HL-60 (cell line): ENCODE results near the gene LINGO3.

ENCODE experiments used
- CTCF ChIP-seq: IDR thresholded peaks from one replicate; pipeline ENCODE4 v1.5.1; 2011; ENCODE audit warnings: low read length, control low read depth, inconsistent platforms; ENCODE audit not compliant: insufficient read depth
- GABPA ChIP-seq: IDR thresholded peaks from 2 replicates; pipeline ENCODE4 v1.6.1; 2012; ENCODE audit warnings: low read depth

GRCh38 chr19:2351591-2351990 is 43.6 kb upstream of the LINGO3 start:
- TF ChIP-seq CTCF: no peak
- TF ChIP-seq GABPA: no peak
